Epithelial cell of esophagus (primary cell): ENCODE data around the gene SLC36A2.

Experiments used
- DNase-seq: peaks from one replicate; pipeline ENCODE4 v3.0.0; 2010; ENCODE audit warnings: low read depth
- H3K4me3 ChIP-seq: 2 replicates; pipeline ENCODE4 v1.5.1; 2011; ENCODE audit warnings: mild to moderate bottlenecking, low read length, control low read depth
- CTCF ChIP-seq: IDR thresholded peaks from 2 replicates; pipeline ENCODE4 v1.5.1; 2011; ENCODE audit warnings: low read depth, mild to moderate bottlenecking, low read length, control low read depth, inconsistent platforms; ENCODE audit not compliant: insufficient read depth; ENCODE audit errors: missing control alignments

Gene SLC36A2

GRCh38 chr5:151351671-151352070 lies 4.3 kb upstream of the SLC36A2 start:
- TF ChIP-seq CTCF, result no peak
- DNase-seq, result peak; percentile 16
- no peak overlapping the region for H3K4me3 ChIP-seq

- TF ChIP-seq CTCF, result no peak
- H3K4me3 ChIP-seq, result no peak overlapping the region
- no peak for DNase-seq
These were observed 1.4 kb upstream of the SLC36A2 start for GRCh38 chr5:151348789-151349188.

- no peak for TF ChIP-seq CTCF
- peak; percentile 48 for DNase-seq
- H3K4me3 ChIP-seq, result no peak overlapping the region
These were observed 1.4 kb downstream of the SLC36A2 start for GRCh38 chr5:151345808-151346478.

GRCh38 chr5:151345187-151345807 lies 2.1 kb downstream of the SLC36A2 start:
- no peak for TF ChIP-seq CTCF
- no peak for DNase-seq
- H3K4me3 ChIP-seq, result no peak overlapping the region

GRCh38 chr5:151344088-151344487 lies 3.3 kb downstream of the SLC36A2 start:
- TF ChIP-seq CTCF, result no peak
- no peak overlapping the region for H3K4me3 ChIP-seq
- DNase-seq, result no peak

GRCh38 chr5:151340004-151340403 lies 7.4 kb downstream of the SLC36A2 start:
- H3K4me3 ChIP-seq, result no peak overlapping the region
- no peak for TF ChIP-seq CTCF
- DNase-seq, result no peak

GRCh38 chr5:151338734-151339133 lies 8.6 kb downstream of the SLC36A2 start:
- no peak for DNase-seq
- TF ChIP-seq CTCF, result no peak
- no peak overlapping the region for H3K4me3 ChIP-seq
